ENCODE results near the gene KRTCAP3. TPM values are rescaled to one million over a fixed set of nuclear protein-coding genes. Genes with fewer than 3 reads are reported as not detected.

The KRTCAP3 gene
- total RNA-seq, 1 experiment from 2014 or later, result 0.22 TPM

DNA sequence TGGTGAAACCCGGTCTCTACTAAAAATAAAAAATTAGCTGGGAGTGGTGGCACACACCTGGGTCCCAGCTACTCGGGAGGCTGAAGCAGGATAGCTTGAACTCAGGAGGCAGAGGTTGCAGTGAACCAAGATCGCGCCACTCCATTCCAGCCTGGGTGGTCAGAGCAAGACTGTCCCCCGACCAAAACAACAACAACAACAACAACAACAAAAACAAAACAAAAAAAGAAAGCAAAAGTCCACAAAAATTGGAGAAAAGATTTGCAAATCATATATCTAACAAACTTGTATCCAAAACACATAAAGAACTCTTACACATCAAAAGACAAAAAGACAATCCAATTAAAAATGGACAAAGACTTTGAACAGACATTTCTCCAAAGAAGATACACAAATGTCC lies 43.2 kb upstream of the KRTCAP3 start:
- CTCF ChIA-PET, result no interaction called here
- H3K4me3 ChIP-seq (ENCODE audit: low read length), result no peak overlapping the region
- H3K4me2 ChIP-seq (ENCODE audit: low read length), result no peak overlapping the region
- H2AFZ ChIP-seq (ENCODE audit: low read length), result no peak overlapping the region
- no peaks in the 10 kb centered on the region for H3K9me2 ChIP-seq (replicated peaks; ENCODE audit: low read length)
- no peak for DNase-seq
- no peaks in the 10 kb centered on the region for H3K9me3 ChIP-seq (ENCODE audit: low read length)
- H3K4me1 ChIP-seq (ENCODE audit: insufficient read depth, low read length), result no peaks in the 10 kb centered on the region
- H3F3A ChIP-seq (ENCODE audit: low read length, unreplicated experiment), result no peaks in the 10 kb centered on the region
- no peak overlapping the region for H3K9ac ChIP-seq (ENCODE audit: low read length)
- H4K20me1 ChIP-seq (ENCODE audit: low read length), result peaks cover 28% of the 10 kb centered on the region
- no peak for TF ChIP-seq EZH2phosphoT487 (IDR thresholded peaks at IDR 0.05; ENCODE audit: borderline replicate concordance, low read length)
- TF ChIP-seq, protein P1, sequence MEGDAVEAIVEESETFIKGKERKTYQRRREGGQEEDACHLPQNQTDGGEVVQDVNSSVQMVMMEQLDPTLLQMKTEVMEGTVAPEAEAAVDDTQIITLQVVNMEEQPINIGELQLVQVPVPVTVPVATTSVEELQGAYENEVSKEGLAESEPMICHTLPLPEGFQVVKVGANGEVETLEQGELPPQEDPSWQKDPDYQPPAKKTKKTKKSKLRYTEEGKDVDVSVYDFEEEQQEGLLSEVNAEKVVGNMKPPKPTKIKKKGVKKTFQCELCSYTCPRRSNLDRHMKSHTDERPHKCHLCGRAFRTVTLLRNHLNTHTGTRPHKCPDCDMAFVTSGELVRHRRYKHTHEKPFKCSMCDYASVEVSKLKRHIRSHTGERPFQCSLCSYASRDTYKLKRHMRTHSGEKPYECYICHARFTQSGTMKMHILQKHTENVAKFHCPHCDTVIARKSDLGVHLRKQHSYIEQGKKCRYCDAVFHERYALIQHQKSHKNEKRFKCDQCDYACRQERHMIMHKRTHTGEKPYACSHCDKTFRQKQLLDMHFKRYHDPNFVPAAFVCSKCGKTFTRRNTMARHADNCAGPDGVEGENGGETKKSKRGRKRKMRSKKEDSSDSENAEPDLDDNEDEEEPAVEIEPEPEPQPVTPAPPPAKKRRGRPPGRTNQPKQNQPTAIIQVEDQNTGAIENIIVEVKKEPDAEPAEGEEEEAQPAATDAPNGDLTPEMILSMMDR (conservative IDR thresholded peaks at IDR 0.05; ENCODE audit: low read depth, low read length), result no peak
- TF ChIP-seq EZH2 (IDR thresholded peaks at IDR 0.05; ENCODE audit: low read length, unreplicated experiment), result no peak
- H3K27me3 ChIP-seq (ENCODE audit: low read length), result no peaks in the 10 kb centered on the region
- POLR2A ChIA-PET (ENCODE audit: unreplicated experiment), result no interaction called here
- H3K79me2 ChIP-seq (ENCODE audit: low read length), result peaks cover 99% of the 10 kb centered on the region
- BruUV-seq (replicated peaks), result no TSS peak
- no peak for ATAC-seq
- intact Hi-C loops (cut with micrococcal nuclease), result no loop called here
- H3K36me3 ChIP-seq (ENCODE audit: low read depth, low read length), result peaks cover 10% of the 10 kb centered on the region; the same call in 1 of the 2 replicates
- H3K27ac ChIP-seq (ENCODE audit: low read length), result no peak overlapping the region

- intact Hi-C loops (cut with micrococcal nuclease), result loop anchor here (10.0 kb wide), 1 partner anchor 254 kb away; no protein-coding TSS in a partner anchor
- Histone ChIP-seq H3K9me2 (replicated peaks; ENCODE audit: low read length) (no peaks in the 10 kb centered on the region), H4K20me1 (ENCODE audit: low read length) (peaks cover 32% of the 10 kb centered on the region), H3K36me3 (ENCODE audit: low read depth, low read length) (peaks cover 10% of the 10 kb centered on the region; the same call in 1 of the 2 replicates), H3K9ac (ENCODE audit: low read length) (no peak overlapping the region), H2AFZ (ENCODE audit: low read length) (no peak overlapping the region), H3K27ac (ENCODE audit: low read length) (no peak overlapping the region), H3K9me3 (ENCODE audit: low read length) (no peaks in the 10 kb centered on the region), H3K79me2 (ENCODE audit: low read length) (peaks cover 99% of the 10 kb centered on the region), H3K4me1 (ENCODE audit: insufficient read depth, low read length) (no peaks in the 10 kb centered on the region), H3K27me3 (ENCODE audit: low read length) (no peaks in the 10 kb centered on the region), H3F3A (ENCODE audit: low read length, unreplicated experiment) (no peaks in the 10 kb centered on the region), H3K4me3 (ENCODE audit: low read length) (no peak overlapping the region), H3K4me2 (ENCODE audit: low read length) (no peak overlapping the region)
- no TSS peak for BruUV-seq (replicated peaks)
- CTCF ChIA-PET, result no interaction called here
- TF ChIP-seq EZH2phosphoT487 (IDR thresholded peaks at IDR 0.05; ENCODE audit: borderline replicate concordance, low read length) (no peak), EZH2 (IDR thresholded peaks at IDR 0.05; ENCODE audit: low read length, unreplicated experiment) (no peak)
- TF ChIP-seq, protein P1 (conservative IDR thresholded peaks at IDR 0.05; ENCODE audit: low read depth, low read length), result no peak
- POLR2A ChIA-PET (ENCODE audit: unreplicated experiment), result interaction anchor here (0.6 kb wide), 1 partner anchor 56 kb away, joined by 6 read pairs; no protein-coding TSS in a partner anchor
- DNase-seq (no peak), ATAC-seq (no peak)
These were observed 41.6 kb upstream of the KRTCAP3 start for GRCh38 chr2:27400348-27401135.

Measured in PC-3 (cell line).